Measurements from ENCODE around the gene CHST10.

The CHST10 gene

GRCh38 chr2:100394111-100394641 lies 23.3 kb downstream of the CHST10 start:
- no peak for TF ChIP-seq L3MBTL2 (conservative IDR thresholded peaks at IDR 0.05)
- ChIA-PET POLR2A (no interaction called here), CTCF (no interaction called here)
- DNase-seq (ENCODE audit: extremely low spot score) = no peak

DNA sequence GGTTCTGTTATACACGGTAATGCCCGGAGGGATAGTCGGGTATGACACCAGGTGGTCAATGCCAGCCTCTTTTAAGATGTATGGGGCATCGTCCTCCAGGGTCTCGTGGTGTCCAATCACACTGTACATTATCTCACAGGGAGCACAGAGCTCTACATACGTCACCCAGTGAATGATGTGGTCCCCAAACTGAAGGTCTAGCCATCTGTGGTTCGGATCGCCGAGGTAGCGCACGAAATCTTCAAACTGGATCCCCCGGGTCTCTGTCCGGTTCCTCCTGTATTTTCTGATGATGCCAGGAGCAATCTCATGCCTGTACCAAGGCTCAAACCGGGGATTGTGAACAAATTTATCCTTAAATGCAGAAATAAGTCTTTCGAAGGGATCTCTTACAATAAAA lies 24.1 kb downstream of the CHST10 start:
- TF ChIP-seq LEF1 (IDR thresholded peaks at IDR 0.05; ENCODE audit: borderline replicate concordance) (no peak), NFRKB (IDR thresholded peaks at IDR 0.05) (no peak), FOXK2 (IDR thresholded peaks at IDR 0.05) (no peak), SP1 (IDR thresholded peaks at IDR 0.05) (no peak), SUZ12 (IDR thresholded peaks at IDR 0.05) (no peak), CTBP1 (IDR thresholded peaks at IDR 0.05; ENCODE audit: borderline replicate concordance) (no peak), TARDBP (IDR thresholded peaks at IDR 0.05) (no peak), L3MBTL2 (conservative IDR thresholded peaks at IDR 0.05) (no peak), HDGF (IDR thresholded peaks at IDR 0.05; ENCODE audit: borderline replicate concordance) (no peak), ELF4 (IDR thresholded peaks at IDR 0.05) (no peak), FOXA1 (IDR thresholded peaks at IDR 0.05) (no peak), ZNF384 (IDR thresholded peaks at IDR 0.05) (no peak), PKNOX1 (IDR thresholded peaks at IDR 0.05) (no peak), BHLHE40 (IDR thresholded peaks at IDR 0.05; ENCODE audit: borderline replicate concordance) (no peak), ARNT (IDR thresholded peaks at IDR 0.05) (no peak), FOXM1 (IDR thresholded peaks at IDR 0.05; ENCODE audit: borderline replicate concordance) (no peak)
- ChIA-PET CTCF (no interaction called here), POLR2A (no interaction called here)
- no peak for DNase-seq (ENCODE audit: extremely low spot score)

GRCh38 chr2:100392715-100393114 lies 24.8 kb downstream of the CHST10 start:
- TF ChIP-seq L3MBTL2 (conservative IDR thresholded peaks at IDR 0.05) = no peak
- no peak for TF ChIP-seq CTBP1 (IDR thresholded peaks at IDR 0.05; ENCODE audit: borderline replicate concordance)
- TF ChIP-seq FOXA1 (IDR thresholded peaks at IDR 0.05) = no peak
- no peak for TF ChIP-seq FOXK2 (IDR thresholded peaks at IDR 0.05)
- no peak for TF ChIP-seq SUZ12 (IDR thresholded peaks at IDR 0.05)
- no peak for TF ChIP-seq LEF1 (IDR thresholded peaks at IDR 0.05; ENCODE audit: borderline replicate concordance)
- TF ChIP-seq ELF4 (IDR thresholded peaks at IDR 0.05) = no peak
- TF ChIP-seq ARNT (IDR thresholded peaks at IDR 0.05) = no peak
- TF ChIP-seq HDGF (IDR thresholded peaks at IDR 0.05; ENCODE audit: borderline replicate concordance) = no peak
- TF ChIP-seq TARDBP (IDR thresholded peaks at IDR 0.05) = no peak
- TF ChIP-seq ZNF384 (IDR thresholded peaks at IDR 0.05) = no peak
- TF ChIP-seq NFRKB (IDR thresholded peaks at IDR 0.05) = no peak
- TF ChIP-seq SP1 (IDR thresholded peaks at IDR 0.05) = no peak
- TF ChIP-seq PKNOX1 (IDR thresholded peaks at IDR 0.05) = no peak
- no peak for TF ChIP-seq BHLHE40 (IDR thresholded peaks at IDR 0.05; ENCODE audit: borderline replicate concordance)
- ChIA-PET CTCF (no interaction called here), POLR2A (no interaction called here)
- no peak for DNase-seq (ENCODE audit: extremely low spot score)

- DNase-seq (ENCODE audit: extremely low spot score) = no peak
- CTCF ChIA-PET = no interaction called here
- TF ChIP-seq FOXK2 (IDR thresholded peaks at IDR 0.05) = no peak
- TF ChIP-seq HDGF (IDR thresholded peaks at IDR 0.05; ENCODE audit: borderline replicate concordance) = no peak
- TF ChIP-seq BHLHE40 (IDR thresholded peaks at IDR 0.05; ENCODE audit: borderline replicate concordance) = no peak
- TF ChIP-seq LEF1 (IDR thresholded peaks at IDR 0.05; ENCODE audit: borderline replicate concordance) = no peak
- TF ChIP-seq SUZ12 (IDR thresholded peaks at IDR 0.05) = no peak
- no peak for TF ChIP-seq PKNOX1 (IDR thresholded peaks at IDR 0.05)
- no peak for TF ChIP-seq SP1 (IDR thresholded peaks at IDR 0.05)
- TF ChIP-seq ELF4 (IDR thresholded peaks at IDR 0.05) = no peak
- no peak for TF ChIP-seq ARNT (IDR thresholded peaks at IDR 0.05)
- TF ChIP-seq ZNF384 (IDR thresholded peaks at IDR 0.05) = no peak
- no peak for TF ChIP-seq CTBP1 (IDR thresholded peaks at IDR 0.05; ENCODE audit: borderline replicate concordance)
- TF ChIP-seq L3MBTL2 (conservative IDR thresholded peaks at IDR 0.05) = no peak
- no peak for TF ChIP-seq TARDBP (IDR thresholded peaks at IDR 0.05)
- TF ChIP-seq NFRKB (IDR thresholded peaks at IDR 0.05) = no peak
- POLR2A ChIA-PET = no interaction called here
Observed at GRCh38 chr2:100391735-100392515, 25.5 kb downstream of the CHST10 start.

DNA sequence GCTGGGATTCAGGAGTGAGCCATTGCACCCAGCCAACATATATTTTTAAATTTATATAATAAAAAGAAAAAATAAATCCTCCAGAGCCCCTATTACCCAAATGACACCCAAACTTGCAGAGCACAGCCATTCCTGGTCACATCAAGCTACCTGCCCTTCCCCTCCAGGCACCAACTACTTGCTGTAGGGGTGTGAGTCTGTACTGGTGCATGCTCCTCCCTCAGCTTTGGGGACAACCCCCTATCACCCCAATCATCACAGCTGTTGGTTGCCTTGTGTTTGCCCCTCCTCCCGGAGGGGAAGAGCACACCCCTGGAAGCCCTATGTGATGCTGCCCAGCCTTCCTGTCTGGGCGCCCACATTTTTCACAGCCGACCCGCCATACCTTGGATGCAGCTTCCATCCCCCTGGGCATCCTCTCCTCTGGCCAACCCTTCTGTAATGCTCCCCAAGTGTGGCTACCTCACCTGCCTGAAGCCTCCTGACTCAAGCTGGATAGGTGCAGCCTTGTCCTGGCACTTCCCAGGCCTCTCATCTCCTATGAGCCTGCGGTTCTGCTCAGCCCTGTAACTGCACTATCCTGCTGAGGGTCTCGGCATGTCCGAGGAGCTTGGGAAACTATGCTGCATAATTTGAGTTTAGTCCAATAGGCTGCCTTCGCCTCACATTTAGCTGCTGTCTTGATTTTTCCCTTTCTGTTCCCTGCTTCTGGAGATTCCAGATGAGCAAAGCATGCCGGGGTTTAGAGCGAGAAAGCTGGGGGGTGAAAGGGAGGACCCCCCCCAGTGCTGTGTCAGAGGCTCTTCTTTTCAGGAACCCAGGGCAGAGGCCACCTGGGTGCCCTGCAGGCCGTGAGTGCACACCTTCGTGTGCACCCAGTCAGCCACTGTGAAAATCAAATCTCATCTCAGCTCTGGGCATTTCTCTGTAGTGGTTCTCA lies 27.2 kb downstream of the CHST10 start:
- no peak for DNase-seq (ENCODE audit: extremely low spot score)
- TF ChIP-seq FOXK2 (IDR thresholded peaks at IDR 0.05) (no peak), TARDBP (IDR thresholded peaks at IDR 0.05) (no peak), L3MBTL2 (conservative IDR thresholded peaks at IDR 0.05) (no peak), NFRKB (IDR thresholded peaks at IDR 0.05) (no peak), BHLHE40 (IDR thresholded peaks at IDR 0.05; ENCODE audit: borderline replicate concordance) (no peak), SUZ12 (IDR thresholded peaks at IDR 0.05) (no peak), ELF4 (IDR thresholded peaks at IDR 0.05) (no peak), FOXM1 (IDR thresholded peaks at IDR 0.05; ENCODE audit: borderline replicate concordance) (no peak), HDGF (IDR thresholded peaks at IDR 0.05; ENCODE audit: borderline replicate concordance) (no peak), SP1 (IDR thresholded peaks at IDR 0.05) (no peak), ARNT (IDR thresholded peaks at IDR 0.05) (no peak), LEF1 (IDR thresholded peaks at IDR 0.05; ENCODE audit: borderline replicate concordance) (no peak), ZNF384 (IDR thresholded peaks at IDR 0.05) (no peak), CTBP1 (IDR thresholded peaks at IDR 0.05; ENCODE audit: borderline replicate concordance) (no peak), PKNOX1 (IDR thresholded peaks at IDR 0.05) (no peak), FOXA1 (IDR thresholded peaks at IDR 0.05) (no peak)
- CTCF ChIA-PET = interaction anchor here (0.6 to 2.0 kb wide), 2 partner anchors 10 to 578 kb away, joined by 3 to 7 read pairs; no protein-coding TSS in a partner anchor
- POLR2A ChIA-PET = no interaction called here

Measured in HEK293T (cell line).